Adrenal gland (tissue), 12 donors: ENCODE measurements around the gene LRFN2. TPM values are rescaled to one million over a fixed set of nuclear protein-coding genes. Genes with fewer than 3 reads are reported as not detected.
A peak's percentile ranks its signal among the peaks of the same experiment; 100 is the strongest.

Experiments
- DNase-seq, 7 donors: peaks; one replicate each; pipeline ENCODE4 v3.0.0-alpha.2; 2019 to 2020
- H3K27ac ChIP-seq, 5 donors: fragments of 200-600 bp; sonication (generic) in 4 of 5; 1 replicate in 3 of 5; 2 replicates in 2 of 5; pipeline versions ENCODE4 v1.5.1 to v1.8.0; 2016 to 2020; ENCODE audit warnings: mild to moderate bottlenecking in 1 of 5
- H3K27me3 ChIP-seq: fragments of 200-600 bp; 2 replicates; pipeline ENCODE4 v1.8.0; 2021
- H3K36me3 ChIP-seq, 2 donors: fragments of 200-600 bp; replicated peaks in 1 of 2; 1 replicate in 1 of 2; 2 replicates in 1 of 2; pipeline versions ENCODE4 v1.5.1 to v1.8.0; 2018 to 2022
- H3K4me1 ChIP-seq, 2 donors: fragments of 200-600 bp; replicated peaks in 1 of 2; 1 replicate in 1 of 2; 2 replicates in 1 of 2; pipeline versions ENCODE4 v1.5.1 to v1.8.0; 2018 to 2021
- H3K4me3 ChIP-seq, 4 donors: fragments of 200-600 bp; sonication (generic) in 3 of 4; one replicate each; pipeline ENCODE4 v1.5.1; 2016 to 2018
- H3K9me3 ChIP-seq, 3 donors: fragments of 200-600 bp; sonication (generic) in 1 of 3; replicated peaks in 1 of 3; 1 replicate in 2 of 3; 2 replicates in 1 of 3; pipeline versions ENCODE4 v1.5.1 to v1.8.0; 2016 to 2021
- CTCF ChIP-seq, 6 experiments: fragments of 450-650 bp in 4 of 6; fragments of 200-600 bp in 2 of 6; sonication (generic) in 1 of 6; IDR thresholded peaks; 1 replicate in 5 of 6; 2 replicates in 1 of 6; pipeline versions ENCODE4 v1.5.1 to v1.8.0; 2016 to 2021; ENCODE audit warnings: antibody characterized with exemption in 6 of 6, mild to moderate bottlenecking in 2 of 6, moderate library complexity in 1 of 6
- POLR2A ChIP-seq, 2 donors: fragments of 450-650 bp; IDR thresholded peaks; one replicate each; pipeline ENCODE4 v1.6.1; 2017; ENCODE audit warnings: antibody characterized with exemption in 2 of 2, mild to moderate bottlenecking in 2 of 2, moderate library complexity in 1 of 2
- WGBS, 4 donors: extraction: QIAGEN DNeasy Blood & Tissue Kit in 2 of 4; methylation state at CpG; one replicate each; pipeline versions ENCODE4 v1.1.5 to v1.1.7; 2013 to 2017; 5-methylcytosine and 5-hydroxymethylcytosine counted together
- intact Hi-C, 2 donors: fragments of 100-400 bp; cut with DNase I; formaldehyde crosslinking; loops; one replicate each; pipeline versions ENCODE4 v1.14.1 to v1.15.0; 2022 to 2023
- polyA plus RNA-seq, 3 donors: library from polyadenylated mRNA; stranded (reverse); fragments of 200-250 nt in 2 of 3; fragments of 350-450 nt in 1 of 3; fragmentation: Illumina TruSeq in 1 of 3; extraction: RNeasy Lipid Tissue Mini Kit (QIAGEN cat#74804) in 1 of 3; gene quantifications; one replicate each; pipeline ENCODE4 v1.2.3, GENCODE V29; 2013 to 2014
- total RNA-seq, 9 donors: library from RNA; depleted of rRNA in 4 of 9; stranded (reverse); fragments of >200 nt in 4 of 9; fragments of 120-200 nt in 1 of 9; fragmentation: NEBNext Ultra II Directional in 1 of 9; extraction: Animal tissue kit (Norgen Biotek cat#: 25700) in 1 of 9; gene quantifications; one replicate each; pipeline versions ENCODE4 v1.1.0 to v1.2.4, GENCODE V29; 2013 to 2023
- donor health status: healthy with polysubstance abuse.
- donor health status: Bipolar disorder and iron deficiency.
- donor health status: DM: yes; HTN: yes; CAD: no.
- donor health status: DM: no; HTN: no; CAD: no.
- donor health status: DM: no; HTN: no; CAD: no.
- donor health status: DM: yes; HTN: yes; CAD: no.

LRFN2 gene
- total and polyA plus RNA-seq, 12 donors, result 0.03 to 0.74 (median 0.16) TPM; not detected in 3

- H3K9me3 ChIP-seq, result no peaks in the 10 kb centered on the region
- no peaks in the 10 kb centered on the region for H3K36me3 ChIP-seq
- no peak overlapping the region for H3K27ac ChIP-seq
- no peak overlapping the region for H3K4me3 ChIP-seq
- intact Hi-C loops, result no loop called here
- TF ChIP-seq CTCF (IDR thresholded peaks at IDR 0.05) (no peak), POLR2A (IDR thresholded peaks at IDR 0.05) (no peak)
- no peak for DNase-seq
- 66 to 80% (median 69%) methylated on average over 2 of the region's 2 CpGs for WGBS, 4 donors
- H3K4me1 ChIP-seq, result no peaks in the 10 kb centered on the region
- peaks cover 12% of the 10 kb centered on the region for H3K27me3 ChIP-seq
These were observed 19.4 kb upstream of the LRFN2 start for GRCh38 chr6:40606526-40606925.

GRCh38 chr6:40604082-40604481 lies 16.9 kb upstream of the LRFN2 start:
- WGBS, 4 donors, result 62 to 73% (median 69%) methylated on average over 2 of the region's 2 CpGs
- TF ChIP-seq POLR2A (IDR thresholded peaks at IDR 0.05) (no peak), CTCF (IDR thresholded peaks at IDR 0.05) (no peak)
- H3K27me3 ChIP-seq, result peaks cover 16% of the 10 kb centered on the region
- DNase-seq, result no peak
- intact Hi-C loops, result no loop called here
- no peaks in the 10 kb centered on the region for H3K4me1 ChIP-seq
- H3K36me3 ChIP-seq, result no peaks in the 10 kb centered on the region
- H3K27ac ChIP-seq, result no peak overlapping the region
- no peaks in the 10 kb centered on the region for H3K9me3 ChIP-seq
- no peak overlapping the region for H3K4me3 ChIP-seq

- Histone ChIP-seq H3K4me3 (no peak overlapping the region), H3K9me3 (no peaks in the 10 kb centered on the region), H3K4me1 (no peaks in the 10 kb centered on the region), H3K36me3 (no peaks in the 10 kb centered on the region), H3K27ac (no peak overlapping the region), H3K27me3 (peaks cover 12% of the 10 kb centered on the region)
- 9 to 47% (median 17%) methylated on average over 10 to 28 of the region's 28 CpGs for WGBS, 4 donors
- peak in 1 of 7 donors; percentile 8 for DNase-seq
- TF ChIP-seq POLR2A (IDR thresholded peaks at IDR 0.05) (no peak), CTCF (IDR thresholded peaks at IDR 0.05) (no peak)
- intact Hi-C loops, result no loop called here
These were observed 12.4 kb upstream of the LRFN2 start for GRCh38 chr6:40599555-40599954.

GRCh38 chr6:40598516-40598915 lies 11.4 kb upstream of the LRFN2 start:
- WGBS, 4 donors, result 69 to 80% (median 75%) methylated on average over 5 of the region's 5 CpGs
- Histone ChIP-seq H3K36me3 (no peaks in the 10 kb centered on the region), H3K9me3 (no peaks in the 10 kb centered on the region), H3K27me3 (peaks cover 14% of the 10 kb centered on the region), H3K4me1 (no peaks in the 10 kb centered on the region), H3K27ac (no peak overlapping the region), H3K4me3 (no peak overlapping the region)
- intact Hi-C loops, result no loop called here
- DNase-seq, result no peak
- TF ChIP-seq CTCF (IDR thresholded peaks at IDR 0.05), result no peak
- no peak for TF ChIP-seq POLR2A (IDR thresholded peaks at IDR 0.05)
